A673 (cell line): ENCODE measurements around the gene WDFY3.

Experiments used
- CTCF ChIP-seq: fragments of 300-800, 200-600 bp; sonication (generic); conservative IDR thresholded peaks from 2 replicates; pipeline ENCODE4 v1.5.1; 2017; ENCODE audit warnings: low read depth, mild to moderate bottlenecking, antibody characterized with exemption, low read length, moderate library complexity, mixed read lengths
- EZH2 ChIP-seq: fragments of 200-600 bp; sonication (generic); IDR thresholded peaks from 2 replicates; pipeline ENCODE4 v1.6.1; 2017; ENCODE audit warnings: borderline replicate concordance, low read depth, mild to moderate bottlenecking, mixed read lengths, antibody characterized with exemption, low read length; ENCODE audit not compliant: poor library complexity, severe bottlenecking

- TF ChIP-seq CTCF (no peak), EZH2 (no peak)
Observed at GRCh38 chr4:84847978-84848377, 118.5 kb downstream of the WDFY3 start.
